Aorta (tissue), 5 donors: Measurements from ENCODE around the gene ARHGAP40. TPM values are rescaled to one million over a fixed set of nuclear protein-coding genes. Genes with fewer than 3 reads are reported as not detected.
"Not testable (repeated sequence)": the region's sequence is repeated elsewhere in the genome, so short reads cannot be mapped to it uniquely, and the experiment has no call there.

Source experiments
- ATAC-seq: fragments of 200-7000 bp; cut with Tn5 transposase; one replicate; pipeline ENCODE4 v1.9.1; 2022; ENCODE audit warnings: moderate library complexity; ENCODE audit not compliant: low FRiP score
- DNase-seq, 2 donors: peaks; one replicate each; pipeline ENCODE4 v3.0.0-alpha.2; 2020
- H3K27ac ChIP-seq, 2 donors: one replicate each; pipeline ENCODE4 v1.5.1; 2013; ENCODE audit warnings: low read length in 2 of 2, mild to moderate bottlenecking in 2 of 2, moderate library complexity in 2 of 2, control low read depth in 1 of 2, inconsistent platforms in 1 of 2, low read depth in 1 of 2
- H3K27me3 ChIP-seq, 2 donors: one replicate each; pipeline ENCODE4 v1.6.1; 2013; ENCODE audit warnings: control low read depth in 1 of 2, low read length in 1 of 2, mild to moderate bottlenecking in 1 of 2, moderate library complexity in 1 of 2; ENCODE audit not compliant: insufficient read depth in 2 of 2, control insufficient read depth in 1 of 2
- H3K36me3 ChIP-seq, 2 donors: one replicate each; pipeline ENCODE4 v1.6.1; 2013; ENCODE audit warnings: control low read depth in 1 of 2, low read length in 1 of 2, mild to moderate bottlenecking in 1 of 2; ENCODE audit not compliant: insufficient read depth in 2 of 2, control insufficient read depth in 1 of 2
- H3K4me1 ChIP-seq, 2 donors: one replicate each; pipeline ENCODE4 v1.6.1; 2013; ENCODE audit warnings: low read length in 2 of 2, control low read depth in 1 of 2, mild to moderate bottlenecking in 1 of 2, moderate library complexity in 1 of 2; ENCODE audit not compliant: insufficient read depth in 2 of 2, control insufficient read depth in 1 of 2
- H3K4me3 ChIP-seq, 2 donors: one replicate each; pipeline ENCODE4 v1.5.1; 2013; ENCODE audit warnings: low read length in 2 of 2, control low read depth in 1 of 2, mild to moderate bottlenecking in 1 of 2
- H3K9me3 ChIP-seq: one replicate; pipeline ENCODE4 v1.6.1; 2013; ENCODE audit warnings: mild to moderate bottlenecking, low read length; ENCODE audit not compliant: control insufficient read depth
- WGBS, 2 donors: extraction: QIAGEN DNeasy Blood & Tissue Kit; methylation state at CpG; one replicate each; pipeline ENCODE4 v1.1.7; 2013; 5-methylcytosine and 5-hydroxymethylcytosine counted together
- intact Hi-C, 2 donors: fragments of 100-400 bp; cut with DNase I; formaldehyde crosslinking; loops; one replicate each; pipeline versions ENCODE4 v1.14.2 to v1.15.0; 2022
- polyA plus RNA-seq, 2 donors: library from polyadenylated mRNA; stranded (reverse); fragments of 200-250 nt; gene quantifications; one replicate each; pipeline ENCODE4 v1.2.3, GENCODE V29; 2013
- total RNA-seq, 2 donors: library from RNA; stranded (reverse); fragmentation: NEBNext Ultra II Directional; extraction: Animal tissue kit (Norgen Biotek cat#: 25700); gene quantifications; one replicate each; pipeline ENCODE4 v1.2.1, GENCODE V29; 2021
- donor health status: healthy with polysubstance abuse.
- donor health status: Bipolar disorder and iron deficiency.
- donor health status: DM: no; HTN: no; CAD: no.
- donor health status: DM: no; HTN: no; CAD: no.
- donor health status: DM: yes; HTN: yes; CAD: no.

ARHGAP40 gene
- total and polyA plus RNA-seq, 4 donors, result not detected

DNA sequence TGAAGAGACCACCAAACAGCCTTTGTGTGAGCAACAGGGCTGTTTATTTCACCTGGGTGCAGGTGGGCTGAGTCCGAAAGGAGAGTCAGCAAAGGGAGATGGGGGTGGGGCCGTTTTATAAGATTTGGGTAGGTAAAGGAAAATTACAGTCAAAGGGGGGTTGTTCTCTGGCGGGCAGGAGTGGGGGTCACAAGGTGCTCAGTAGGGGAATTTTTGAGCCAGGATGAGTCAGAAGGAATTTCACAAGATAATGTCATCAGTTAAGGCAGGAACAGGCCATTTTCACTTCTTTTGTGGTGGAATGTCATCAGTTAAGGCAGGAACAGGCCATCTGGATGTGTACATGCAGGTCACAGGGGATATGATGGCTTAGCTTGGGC is 9.2 kb upstream of the ARHGAP40 start:
- WGBS, 2 donors, result 78 to 84% methylated on average over 3 of the region's 3 CpGs

GRCh38 chr20:38594281-38594680 is 7.3 kb upstream of the ARHGAP40 start:
- H3K9me3 ChIP-seq, DNase-seq, H3K27me3 ChIP-seq, H3K4me1 ChIP-seq, intact Hi-C loops, H3K27ac ChIP-seq, H3K36me3 ChIP-seq, ATAC-seq, H3K4me3 ChIP-seq: not testable (repeated sequence)
- 78 to 83% methylated on average over 12 of the region's 12 CpGs for WGBS, 2 donors

More for the DNA sequence above, 9.2 kb upstream of the ARHGAP40 start:
- H3K27ac ChIP-seq, H3K27me3 ChIP-seq, ATAC-seq, H3K9me3 ChIP-seq, H3K4me1 ChIP-seq, H3K36me3 ChIP-seq, H3K4me3 ChIP-seq, intact Hi-C loops, DNase-seq: not testable (repeated sequence)

- H3K27me3 ChIP-seq, ATAC-seq, intact Hi-C loops, H3K27ac ChIP-seq, H3K9me3 ChIP-seq, DNase-seq, H3K36me3 ChIP-seq, H3K4me3 ChIP-seq, H3K4me1 ChIP-seq: not testable (repeated sequence)
- 81 to 90% methylated on average over 15 of the region's 15 CpGs for WGBS, 2 donors
Measured at GRCh38 chr20:38595886-38596285, 5.7 kb upstream of the ARHGAP40 start.

DNA sequence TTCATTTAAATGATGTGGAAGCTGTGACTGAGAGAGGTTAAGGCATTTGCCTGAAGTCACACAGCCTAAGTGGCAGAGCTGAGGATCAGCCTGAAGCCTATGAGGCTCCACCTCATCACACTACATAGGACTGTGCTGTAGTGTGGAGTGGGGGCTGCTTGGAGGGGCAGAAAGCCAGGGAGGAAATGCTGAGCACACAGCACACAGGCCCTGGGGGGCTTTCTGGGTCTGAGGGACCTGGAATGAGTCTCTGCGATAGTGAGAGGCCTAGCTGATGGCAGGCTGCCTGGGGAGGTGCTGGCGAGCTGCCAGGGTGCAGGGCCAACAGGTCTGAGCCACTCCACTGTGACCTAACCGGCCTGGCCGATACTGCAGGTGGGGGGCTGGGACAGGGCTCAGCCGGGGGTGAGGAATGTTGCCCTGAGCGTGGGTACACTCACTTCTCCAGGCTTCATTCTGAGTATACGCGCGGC is 2.2 kb upstream of the ARHGAP40 start:
- intact Hi-C loops, result no loop called here
- no peak for ATAC-seq

DNA sequence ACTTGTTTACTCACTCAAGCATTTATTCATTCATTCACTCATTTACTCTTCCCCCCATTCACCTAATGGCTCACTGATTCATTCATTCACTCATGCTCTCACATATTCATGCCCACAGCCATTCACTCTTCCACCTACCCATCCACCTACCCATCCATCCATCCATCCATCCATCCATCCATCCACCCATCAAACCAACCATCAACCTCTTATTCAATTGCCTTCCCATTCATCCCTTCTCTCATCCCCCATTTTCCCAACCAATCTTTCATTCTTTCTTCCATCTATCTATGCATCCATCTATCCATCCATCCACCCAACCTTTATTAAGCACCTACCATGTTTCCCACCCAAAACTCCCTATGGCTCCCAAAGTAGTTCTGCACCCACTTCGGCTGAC is 1.6 kb upstream of the ARHGAP40 start:
- H3K4me1 ChIP-seq, result no peaks in the 10 kb centered on the region
- DNase-seq (no peak), ATAC-seq (no peak)
- WGBS, 2 donors, result 95 to 96% methylated on average over 1 of the region's 1 CpG
- no peak overlapping the region for H3K27ac ChIP-seq
- peaks cover 0 to 3% of the 10 kb centered on the region in 2 donors for H3K27me3 ChIP-seq
- H3K4me3 ChIP-seq, result no peak overlapping the region
- intact Hi-C loops, result no loop called here
- no peaks in the 10 kb centered on the region for H3K9me3 ChIP-seq
- no peaks in the 10 kb centered on the region for H3K36me3 ChIP-seq

More for the DNA sequence above, 2.2 kb upstream of the ARHGAP40 start:
- H3K9me3 ChIP-seq, result no peaks in the 10 kb centered on the region
- no peak for DNase-seq
- peaks cover 0 to 3% of the 10 kb centered on the region in 2 donors for H3K27me3 ChIP-seq
- no peak overlapping the region for H3K4me3 ChIP-seq
- H3K36me3 ChIP-seq, result no peaks in the 10 kb centered on the region
- H3K4me1 ChIP-seq, result no peaks in the 10 kb centered on the region
- H3K27ac ChIP-seq, result no peak overlapping the region
- 22 to 32% methylated on average over 9 of the region's 9 CpGs for WGBS, 2 donors

DNA sequence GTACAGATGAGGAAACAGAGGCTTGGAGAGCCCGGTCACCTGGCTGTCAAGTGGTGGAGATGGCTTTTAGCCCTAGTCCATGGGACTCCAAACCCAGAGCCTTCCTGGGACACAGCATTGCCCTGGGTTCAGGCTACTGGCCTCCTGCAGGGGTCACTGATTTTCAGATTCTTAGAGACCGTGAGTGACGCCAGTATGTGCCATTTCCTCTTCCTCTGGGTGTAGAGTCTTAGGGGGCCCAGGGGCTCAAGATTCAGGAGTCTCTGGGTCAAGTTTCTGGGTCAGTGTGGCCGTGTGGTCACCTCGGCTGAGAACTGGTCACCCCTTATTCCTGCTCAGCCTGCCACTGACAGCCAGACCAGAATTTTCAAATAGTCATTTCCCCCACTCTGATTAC is 574 bp downstream of the ARHGAP40 start:
- Histone ChIP-seq H3K9me3 (no peaks in the 10 kb centered on the region), H3K4me3 (no peak overlapping the region), H3K4me1 (no peaks in the 10 kb centered on the region), H3K27me3 (peaks cover 0 to 3% of the 10 kb centered on the region in 2 donors), H3K27ac (no peak overlapping the region), H3K36me3 (no peaks in the 10 kb centered on the region)
- 38 to 54% methylated on average over 5 of the region's 5 CpGs for WGBS, 2 donors
- no peak for DNase-seq
- intact Hi-C loops, result no loop called here
- no peak for ATAC-seq

DNA sequence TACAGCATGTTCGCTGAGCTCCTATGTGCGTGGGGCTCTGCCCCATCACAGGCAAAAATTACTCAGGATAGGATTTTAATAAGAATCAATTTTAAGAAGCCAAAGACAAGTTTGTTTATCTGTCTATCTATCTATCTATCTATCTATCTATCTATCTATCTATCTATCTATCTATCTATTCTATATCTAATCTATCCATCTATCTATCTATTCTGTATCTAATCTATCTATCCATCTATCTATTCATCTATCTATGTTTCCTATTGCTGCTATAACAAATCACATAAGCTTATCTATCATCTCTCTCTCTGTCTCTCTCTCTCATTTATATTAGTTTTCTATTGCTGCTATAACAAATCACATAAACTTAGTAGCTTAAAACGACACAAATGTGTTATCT is 1.7 kb downstream of the ARHGAP40 start:
- WGBS, 2 donors, result 74 to 79% methylated on average over 3 of the region's 3 CpGs
- H3K4me1 ChIP-seq, result no peaks in the 10 kb centered on the region
- ATAC-seq (no peak), DNase-seq (no peak)
- H3K27ac ChIP-seq, result no peak overlapping the region
- H3K4me3 ChIP-seq, result no peak overlapping the region
- H3K27me3 ChIP-seq, result peaks cover 0 to 3% of the 10 kb centered on the region in 2 donors
- no peaks in the 10 kb centered on the region for H3K36me3 ChIP-seq
- intact Hi-C loops, result no loop called here
- H3K9me3 ChIP-seq, result no peaks in the 10 kb centered on the region

DNA sequence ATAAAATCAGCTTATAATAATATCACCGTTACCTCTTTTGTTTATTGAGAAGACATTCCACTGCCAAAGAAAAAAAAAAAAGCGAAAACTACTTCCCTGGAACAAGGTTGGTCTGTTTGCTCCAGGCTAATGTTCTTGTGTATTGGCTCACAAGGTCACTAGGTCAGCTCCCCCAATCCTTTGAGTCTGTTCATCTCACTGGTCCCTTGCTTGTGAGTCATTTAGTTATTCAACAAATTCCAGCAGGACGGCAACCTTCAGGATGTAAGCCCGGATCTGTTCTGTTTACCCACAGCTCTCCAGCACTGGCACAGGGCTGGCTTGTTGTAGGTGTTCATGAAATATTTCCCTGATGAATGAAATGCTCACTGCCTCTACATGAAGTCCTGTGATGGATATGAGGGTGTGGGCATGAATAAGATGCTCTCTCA is 3.3 kb downstream of the ARHGAP40 start:
- H3K27ac ChIP-seq, result no peak overlapping the region
- ATAC-seq (no peak), DNase-seq (no peak)
- H3K4me3 ChIP-seq, result no peak overlapping the region
- H3K9me3 ChIP-seq, result peaks cover 4% of the 10 kb centered on the region
- peaks cover 0 to 6% of the 10 kb centered on the region in 2 donors for H3K27me3 ChIP-seq
- intact Hi-C loops, result no loop called here
- 22 to 26% methylated on average over 4 of the region's 4 CpGs for WGBS, 2 donors
- H3K4me1 ChIP-seq, result no peaks in the 10 kb centered on the region
- no peaks in the 10 kb centered on the region for H3K36me3 ChIP-seq

DNA sequence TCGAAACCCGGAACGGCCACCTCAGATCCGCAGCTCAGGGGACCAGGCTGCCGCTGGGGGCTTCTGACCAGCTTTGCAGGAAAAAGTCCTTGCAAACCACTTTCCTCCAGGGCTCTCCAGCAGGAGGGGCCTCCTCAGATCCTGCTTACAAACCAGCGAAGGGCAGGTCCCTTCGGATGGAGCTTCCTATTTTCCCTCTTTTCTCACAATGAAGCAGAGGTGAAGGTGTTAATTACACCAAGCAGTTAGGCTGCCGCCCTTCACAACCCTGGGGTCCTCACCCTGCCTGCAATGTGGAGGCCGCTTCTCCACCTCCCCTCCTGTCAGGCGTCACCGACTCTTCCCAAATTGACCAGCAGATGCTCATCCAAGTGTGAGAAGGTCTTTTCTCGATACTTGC is 5.7 kb downstream of the ARHGAP40 start:
- no peak for ATAC-seq
- Histone ChIP-seq H3K36me3 (no peaks in the 10 kb centered on the region), H3K27ac (no peak overlapping the region), H3K9me3 (peaks cover 4% of the 10 kb centered on the region), H3K4me3 (no peak overlapping the region), H3K27me3 (peaks cover 0 to 4% of the 10 kb centered on the region in 2 donors), H3K4me1 (no peaks in the 10 kb centered on the region)
- no peak for DNase-seq
- 28 to 36% methylated on average over 12 of the region's 12 CpGs for WGBS, 2 donors
- intact Hi-C loops, result no loop called here
